Measurements from ENCODE around the gene UBAC2.

The UBAC2 gene

GRCh38 chr13:99330942-99331341 lies 130.3 kb downstream of the UBAC2 start:
- TF ChIP-seq CTCF (conservative IDR thresholded peaks at IDR 0.05; ENCODE audit: low read depth, low read length): no peak

GRCh38 chr13:99331881-99332293 lies 131.2 kb downstream of the UBAC2 start:
- no peak for DNase-seq (ENCODE audit: low read depth)
- no peak overlapping the region for H3K4me3 ChIP-seq (ENCODE audit: low read depth, low read length)
- TF ChIP-seq CTCF (conservative IDR thresholded peaks at IDR 0.05; ENCODE audit: low read depth, low read length): no peak

More at GRCh38 chr13:99330942-99331341, 130.3 kb downstream of the UBAC2 start:
- DNase-seq (ENCODE audit: low read depth): no peak
- H3K4me3 ChIP-seq (ENCODE audit: low read depth, low read length): no peak overlapping the region

- DNase-seq (ENCODE audit: low read depth): no peak
- no peak for TF ChIP-seq CTCF (conservative IDR thresholded peaks at IDR 0.05; ENCODE audit: low read depth, low read length)
Observed at GRCh38 chr13:99332456-99332855, 131.8 kb downstream of the UBAC2 start.

GRCh38 chr13:99334221-99334620 lies 133.6 kb downstream of the UBAC2 start:
- H3K4me3 ChIP-seq (ENCODE audit: low read depth, low read length): no peak overlapping the region
- DNase-seq (ENCODE audit: low read depth): no peak
- TF ChIP-seq CTCF (conservative IDR thresholded peaks at IDR 0.05; ENCODE audit: low read depth, low read length): no peak

More at GRCh38 chr13:99332456-99332855, 131.8 kb downstream of the UBAC2 start:
- no peak overlapping the region for H3K4me3 ChIP-seq (ENCODE audit: low read depth, low read length)

- H3K4me3 ChIP-seq (ENCODE audit: low read depth, low read length): no peak overlapping the region
- DNase-seq (ENCODE audit: low read depth): no peak
- no peak for TF ChIP-seq CTCF (conservative IDR thresholded peaks at IDR 0.05; ENCODE audit: low read depth, low read length)
Observed at GRCh38 chr13:99335087-99335486, 134.4 kb downstream of the UBAC2 start.

- no peak for TF ChIP-seq CTCF (conservative IDR thresholded peaks at IDR 0.05; ENCODE audit: low read depth, low read length)
- no peak for DNase-seq (ENCODE audit: low read depth)
- H3K4me3 ChIP-seq (ENCODE audit: low read depth, low read length): no peak overlapping the region
Observed at GRCh38 chr13:99335603-99336002, 134.9 kb downstream of the UBAC2 start.

- no peak for TF ChIP-seq CTCF (conservative IDR thresholded peaks at IDR 0.05; ENCODE audit: low read depth, low read length)
- no peak for DNase-seq (ENCODE audit: low read depth)
- H3K4me3 ChIP-seq (ENCODE audit: low read depth, low read length): no peak overlapping the region
Observed at GRCh38 chr13:99339230-99339721, 138.6 kb downstream of the UBAC2 start.
